SK-N-SH (cell line): ENCODE measurements around the gene HOXA5.

Experiments used
- CHD2 ChIP-seq: fragments of 150-350 bp; IDR thresholded peaks from 2 replicates; pipeline ENCODE4 v1.6.1; 2018; ENCODE audit warnings: low read length; ENCODE audit not compliant: partially characterized antibody
- POLR2AphosphoS5 ChIP-seq: IDR thresholded peaks from 2 replicates; pipeline ENCODE4 v1.6.1; 2012; ENCODE audit warnings: low read depth, low read length
- SMC3 ChIP-seq: IDR thresholded peaks from 2 replicates; pipeline ENCODE4 v1.6.1; 2012; ENCODE audit warnings: low read depth, low read length, improper control_type of control experiment
- TAF1 ChIP-seq: IDR thresholded peaks from 2 replicates; pipeline ENCODE4 v1.6.1; 2012; ENCODE audit warnings: low read depth, mild to moderate bottlenecking, low read length, moderate library complexity, borderline replicate concordance
- TEAD4 ChIP-seq: IDR thresholded peaks from 2 replicates; pipeline ENCODE4 v1.4.0; 2012; ENCODE audit warnings: mild to moderate bottlenecking, borderline replicate concordance; ENCODE audit not compliant: insufficient read depth

GRCh38 chr7:27172315-27172774 is 28.9 kb upstream of the HOXA5 start:
- TF ChIP-seq CHD2 (no peak), TEAD4 (no peak), SMC3 (no peak), TAF1 (no peak), POLR2AphosphoS5 (no peak)
